NT2/D1 (cell line): Measurements from ENCODE around the gene DRC7.

Experiments used
- YY1 ChIP-seq: IDR thresholded peaks from 2 replicates; pipeline ENCODE4 v1.6.1; 2011; ENCODE audit not compliant: insufficient read length, insufficient read depth
- ZNF274 ChIP-seq: IDR thresholded peaks from 2 replicates; pipeline ENCODE4 v1.6.1; 2011; ENCODE audit warnings: mild to moderate bottlenecking, low read depth, low read length

DNA sequence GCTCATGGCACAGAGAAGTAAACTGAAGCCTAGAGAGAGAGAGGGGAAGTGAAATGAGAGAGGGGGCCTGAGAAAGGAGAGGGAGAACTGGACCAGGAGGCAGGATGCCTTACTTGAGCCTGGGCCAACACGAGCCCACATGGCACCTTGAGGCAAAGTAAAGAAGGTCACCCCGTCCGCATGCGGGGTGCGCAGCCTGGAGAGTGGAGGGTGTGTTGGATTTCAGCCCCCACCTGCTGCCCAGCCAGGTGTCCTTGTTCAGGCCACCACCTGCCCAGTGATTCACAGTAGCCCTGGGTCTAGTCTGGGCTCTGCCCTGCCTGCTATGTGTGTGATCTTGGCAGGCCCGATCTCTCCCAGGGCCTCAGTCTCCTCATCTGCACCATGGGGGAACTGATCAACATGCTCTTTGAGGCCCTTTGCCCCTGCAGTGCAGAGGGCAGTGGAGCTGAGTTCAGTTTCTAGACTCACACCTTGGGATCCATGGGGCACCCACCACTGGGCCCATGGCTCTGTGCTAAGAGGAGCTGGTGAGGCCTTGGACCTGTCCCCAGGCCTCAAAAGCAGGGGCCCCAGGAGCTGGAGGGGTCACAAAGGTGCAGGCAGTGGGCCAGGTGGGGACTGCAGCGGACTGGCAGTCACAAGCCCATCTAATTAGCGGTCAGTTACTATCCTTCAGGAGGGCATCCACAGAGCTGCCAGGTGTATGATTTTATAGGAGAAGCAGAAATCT is 9.8 kb upstream of the DRC7 start:
- TF ChIP-seq ZNF274 (no peak), YY1 (no peak)
